Coronary artery (tissue), 2 donors: Measurements from ENCODE around the gene KDM7A.
"Not testable (repeated sequence)": the region's sequence is repeated elsewhere in the genome, so short reads cannot be mapped to it uniquely, and the experiment has no call there.

ENCODE experiments used
- DNase-seq: peaks from one replicate; pipeline ENCODE4 v3.0.0-alpha.2; 2017; ENCODE audit warnings: low spot score
- H3K27ac ChIP-seq, 2 donors: fragments of 200-600 bp; sonication (generic); one replicate each; pipeline ENCODE4 v1.5.1; 2016 to 2019
- H3K4me3 ChIP-seq: fragments of 200-600 bp; sonication (generic); 2 replicates; pipeline ENCODE4 v1.5.1; 2016; ENCODE audit warnings: mild to moderate bottlenecking, moderate library complexity
- CTCF ChIP-seq: fragments of 200-600 bp; sonication (generic); IDR thresholded peaks from one replicate; pipeline ENCODE4 v1.5.1; 2019; ENCODE audit warnings: antibody characterized with exemption

The KDM7A gene

GRCh38 chr7:140127360-140128127, 49.2 kb downstream of the KDM7A start:
- DNase-seq = no peak
- H3K27ac ChIP-seq = no peak overlapping the region
- no peak overlapping the region for H3K4me3 ChIP-seq
- TF ChIP-seq CTCF = no peak

- H3K4me3 ChIP-seq = no peak overlapping the region
- TF ChIP-seq CTCF = no peak
- H3K27ac ChIP-seq = no peak overlapping the region
- DNase-seq = no peak
Observed at GRCh38 chr7:140126435-140127034, 50.2 kb downstream of the KDM7A start.

- no peak overlapping the region for H3K4me3 ChIP-seq
- no peak for DNase-seq
- TF ChIP-seq CTCF = no peak
- no peak overlapping the region for H3K27ac ChIP-seq
Observed at GRCh38 chr7:140122965-140123364, 53.8 kb downstream of the KDM7A start.

- Histone ChIP-seq H3K27ac (no peak overlapping the region), H3K4me3 (no peak overlapping the region)
- DNase-seq = no peak
- TF ChIP-seq CTCF = no peak
Observed at GRCh38 chr7:140121326-140121725, 55.5 kb downstream of the KDM7A start.

GRCh38 chr7:140114817-140115216, 62.0 kb downstream of the KDM7A start:
- not testable (repeated sequence) for H3K27ac ChIP-seq, H3K4me3 ChIP-seq, DNase-seq

GRCh38 chr7:140108777-140109176, 68.0 kb downstream of the KDM7A start:
- H3K4me3 ChIP-seq, H3K27ac ChIP-seq, DNase-seq: not testable (repeated sequence)

GRCh38 chr7:140096459-140096858, 80.3 kb downstream of the KDM7A start:
- TF ChIP-seq CTCF = no peak
- no peak overlapping the region for H3K4me3 ChIP-seq
- H3K27ac ChIP-seq = no peak overlapping the region
- DNase-seq = no peak

GRCh38 chr7:140093375-140093774, 83.4 kb downstream of the KDM7A start:
- no peak for TF ChIP-seq CTCF
- no peak overlapping the region for H3K4me3 ChIP-seq
- DNase-seq = no peak
- no peak overlapping the region for H3K27ac ChIP-seq
